Measurements from ENCODE around the gene WAPL.

DNA sequence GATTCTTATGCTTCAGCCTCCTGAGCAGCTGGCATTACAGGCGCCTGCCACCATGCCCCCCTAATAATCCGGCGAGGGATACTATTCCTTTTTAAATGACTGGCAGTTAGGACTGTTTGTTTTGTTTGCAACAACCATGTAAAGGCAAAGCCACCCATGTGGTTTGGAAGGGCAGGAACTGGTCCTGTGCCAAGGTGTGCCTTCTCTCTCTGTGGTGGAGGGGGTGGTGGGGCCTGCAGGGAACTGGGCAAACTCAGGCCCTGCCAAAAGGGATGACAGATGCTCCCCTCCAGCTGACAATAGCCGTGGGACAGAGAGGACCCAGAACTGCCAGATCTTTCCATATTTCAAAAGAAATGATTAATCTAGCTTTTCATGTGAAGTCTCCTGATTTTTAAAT is 23.5 kb upstream of the WAPL start:
- TF ChIP-seq FOXO4 (CRISPR knock-in tag; conservative IDR thresholded peaks at IDR 0.05) (no peak), JARID2 (CRISPR knock-in tag; IDR thresholded peaks at IDR 0.05; ENCODE audit: insufficient replicate concordance) (no peak), KAT7 (CRISPR knock-in tag; IDR thresholded peaks at IDR 0.05; ENCODE audit: borderline replicate concordance) (no peak), ZNF318 (CRISPR knock-in tag; IDR thresholded peaks at IDR 0.05) (no peak), RNF2 (conservative IDR thresholded peaks at IDR 0.05; ENCODE audit: low read depth) (no peak)
